ENCODE measurements around the gene SLC7A7. TPM values are rescaled to one million over a fixed set of nuclear protein-coding genes. Genes with fewer than 3 reads are reported as not detected.

The SLC7A7 gene
- total RNA-seq, 1 experiment from 2014 or later, result 3.1 TPM

GRCh38 chr14:22791301-22791700 is 23.9 kb downstream of the SLC7A7 start:
- Histone ChIP-seq H4K5ac (ENCODE audit: insufficient read length, low read depth, low read length) (no peak overlapping the region), H2BK12ac (ENCODE audit: insufficient read length, low read depth, low read length) (no peak overlapping the region), H3K14ac (ENCODE audit: insufficient read depth, low read length) (no peak overlapping the region), H3K9me3 (ENCODE audit: control insufficient read depth, low read depth, low read length) (no peaks in the 10 kb centered on the region), H3K4me1 (ENCODE audit: insufficient read depth, low read length) (0 out of 2 replicates have a peak, but pooled peaks cover under 1% of the 10 kb centered on the region), H3K27me3 (ENCODE audit: insufficient read depth, low read length) (no peaks in the 10 kb centered on the region), H3K4ac (ENCODE audit: low read depth, low read length) (no peak overlapping the region), H3K23me2 (ENCODE audit: insufficient read length, low read depth, low read length, poor library complexity, severe bottlenecking) (no peaks in the 10 kb centered on the region), H4K91ac (ENCODE audit: insufficient read length, low read depth, low read length) (no peak overlapping the region), H4K20me1 (ENCODE audit: control insufficient read depth, insufficient read depth, insufficient read length) (no peaks in the 10 kb centered on the region), H3K79me2 (ENCODE audit: insufficient read depth, low read length) (no peaks in the 10 kb centered on the region; the same call in 1 of the 2 replicates), H2AFZ (ENCODE audit: low read length) (no peak overlapping the region), H2BK120ac (ENCODE audit: low read depth, low read length, poor library complexity, severe bottlenecking) (no peak overlapping the region), H3K79me1 (ENCODE audit: insufficient read depth, low read depth, low read length, poor library complexity, severe bottlenecking) (no peaks in the 10 kb centered on the region), H3T11ph (ENCODE audit: low read length) (no peak overlapping the region), H3K4me2 (ENCODE audit: insufficient read depth, insufficient read length, low read length) (no peak overlapping the region), H3K18ac (ENCODE audit: insufficient read length, low read depth, low read length) (no peak overlapping the region), H2BK20ac (ENCODE audit: low read depth, low read length, poor library complexity, severe bottlenecking) (no peak overlapping the region), H3K23ac (ENCODE audit: insufficient read length, low read depth, low read length) (no peak overlapping the region), H3K27ac (ENCODE audit: insufficient read length, low read depth, low read length) (no peak overlapping the region), H2AK5ac (ENCODE audit: insufficient read length, low read length) (no peak overlapping the region), H3K56ac (ENCODE audit: insufficient read length, low read depth, low read length) (no peak overlapping the region), H2BK5ac (ENCODE audit: insufficient read length, low read length) (no peak overlapping the region), H4K8ac (replicated peaks; ENCODE audit: insufficient read length, low read depth, low read length) (no peak overlapping the region), H2BK15ac (ENCODE audit: low read depth, low read length) (no peak overlapping the region), H3K9ac (ENCODE audit: extremely low read depth, insufficient read length, low read length) (no peak overlapping the region)
- Mint-ChIP-seq H3K9me3 (peaks cover 2 to 3% of the 10 kb centered on the region in 2 experiments; a peak in 3 of 5 replicates), H3K4me3 (no peak overlapping the region), H3K4me1 (peaks cover 3% of the 10 kb centered on the region in 2 experiments), H3K27ac (no peak overlapping the region), H3K36me3 (ENCODE audit: insufficient read depth in 1 of 3, low read depth in 3 of 3) (peaks cover 0 to 4% (median 2%) of the 10 kb centered on the region in 3 experiments; a peak in 3 of 7 replicates), H3K27me3 (ENCODE audit: low read depth) (peaks cover 2% of the 10 kb centered on the region)
- DNase-seq, result no peak
- WGBS (ENCODE audit: extremely low coverage, insufficient read length, low lambda C conversion rate), result no CpG with 5 or more reads among the region's 3 CpGs
- no peak for TF ChIP-seq CTCF (conservative IDR thresholded peaks at IDR 0.05)

All from H9 (cell line).